Stimulated activated CD8-positive, alpha-beta memory T cell treated with anti-CD3 and anti-CD28 coated beads, Interleukin-4, amount 100 ng/mL, for 48 hours (primary cell): ENCODE data around the gene MUC6.

ENCODE experiments used
- DNase-seq: peaks from one replicate; pipeline ENCODE4 v3.0.0-alpha.2; 2020

Gene MUC6

DNA sequence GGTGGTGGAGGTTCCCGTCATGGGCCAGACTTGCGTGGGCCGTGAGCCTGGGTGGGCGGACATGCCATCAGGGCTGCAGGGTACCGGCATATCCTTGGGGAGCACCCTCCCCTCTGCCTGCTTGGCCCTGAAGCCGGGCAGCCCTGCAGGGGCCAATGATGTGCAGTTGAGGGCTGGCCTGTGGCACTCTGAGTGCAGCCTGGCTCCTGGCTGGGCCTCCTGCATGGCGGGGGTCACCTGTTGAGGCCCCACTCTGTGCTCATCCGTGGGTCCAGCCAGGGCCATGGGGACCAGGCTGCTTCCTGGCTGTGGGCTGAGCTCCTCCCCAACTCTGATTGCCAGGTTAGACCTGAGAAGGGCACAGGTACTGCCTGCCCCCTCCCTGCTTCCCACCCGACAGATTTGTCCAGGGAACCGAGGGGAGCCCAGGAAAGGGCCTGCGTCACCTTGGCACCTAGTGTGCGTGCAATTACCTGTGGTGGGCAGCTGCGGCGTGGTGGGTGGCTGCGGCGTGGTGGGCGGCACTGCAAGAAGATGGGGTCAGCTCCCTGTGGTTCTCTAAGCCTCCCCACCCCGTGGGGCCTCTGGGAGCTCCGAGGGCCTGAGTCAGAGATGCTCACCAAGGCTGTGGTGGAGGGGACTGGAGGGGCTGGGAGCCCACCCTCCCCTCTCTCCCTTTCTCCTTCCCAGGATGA is 16.2 kb downstream of the MUC6 start:
- DNase-seq: no peak

DNA sequence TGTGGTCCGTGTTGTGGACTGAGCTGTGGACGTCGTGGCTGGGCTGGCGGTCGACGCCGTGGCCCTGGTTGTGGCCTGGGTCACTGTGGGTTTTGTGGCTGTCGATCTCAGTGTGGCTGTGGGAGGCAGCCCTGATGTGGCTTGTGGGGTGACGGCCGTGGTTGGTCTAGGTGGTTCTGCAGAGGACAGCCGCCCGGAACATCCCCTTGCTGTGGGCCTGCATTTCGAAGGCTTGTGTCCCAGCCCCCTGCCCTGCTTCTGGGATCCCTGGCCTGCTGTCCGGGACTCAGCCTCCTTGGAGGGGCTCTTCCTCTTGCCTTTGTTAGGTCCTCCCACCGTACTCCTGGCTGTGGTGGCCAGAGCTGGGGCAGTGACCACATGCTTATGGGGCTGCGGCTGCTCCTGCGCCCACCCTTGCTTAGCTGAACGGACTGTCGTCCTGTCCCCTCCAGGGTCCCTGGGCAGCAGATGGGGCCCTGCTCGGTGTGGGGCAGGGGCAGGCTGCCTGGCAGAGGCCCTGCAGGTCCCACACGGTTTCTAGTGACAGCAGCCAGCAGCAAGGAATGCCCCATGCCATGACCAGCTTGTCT is 17.1 kb downstream of the MUC6 start:
- DNase-seq: no peak

DNA sequence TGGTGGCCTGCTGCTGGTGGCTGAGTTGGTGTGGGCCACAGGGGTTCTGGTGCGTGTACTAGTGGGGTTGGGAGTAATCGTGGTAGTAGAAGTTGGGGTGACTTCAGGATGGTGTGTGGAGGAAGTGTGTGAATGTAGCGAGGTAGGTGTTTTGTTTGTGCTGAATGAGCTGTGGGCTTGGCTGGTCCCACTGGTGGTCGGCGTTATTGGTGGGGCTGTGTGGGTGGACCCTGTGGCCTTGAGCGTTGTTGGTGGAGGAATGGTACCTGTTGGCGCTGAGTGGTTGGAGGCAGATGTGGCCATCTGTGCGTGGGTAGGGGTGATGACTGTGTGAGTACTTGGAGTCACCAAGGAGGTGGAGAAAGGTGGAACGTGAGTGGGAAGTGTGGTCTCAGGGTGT is 18.4 kb downstream of the MUC6 start:
- DNase-seq: no peak

DNA sequence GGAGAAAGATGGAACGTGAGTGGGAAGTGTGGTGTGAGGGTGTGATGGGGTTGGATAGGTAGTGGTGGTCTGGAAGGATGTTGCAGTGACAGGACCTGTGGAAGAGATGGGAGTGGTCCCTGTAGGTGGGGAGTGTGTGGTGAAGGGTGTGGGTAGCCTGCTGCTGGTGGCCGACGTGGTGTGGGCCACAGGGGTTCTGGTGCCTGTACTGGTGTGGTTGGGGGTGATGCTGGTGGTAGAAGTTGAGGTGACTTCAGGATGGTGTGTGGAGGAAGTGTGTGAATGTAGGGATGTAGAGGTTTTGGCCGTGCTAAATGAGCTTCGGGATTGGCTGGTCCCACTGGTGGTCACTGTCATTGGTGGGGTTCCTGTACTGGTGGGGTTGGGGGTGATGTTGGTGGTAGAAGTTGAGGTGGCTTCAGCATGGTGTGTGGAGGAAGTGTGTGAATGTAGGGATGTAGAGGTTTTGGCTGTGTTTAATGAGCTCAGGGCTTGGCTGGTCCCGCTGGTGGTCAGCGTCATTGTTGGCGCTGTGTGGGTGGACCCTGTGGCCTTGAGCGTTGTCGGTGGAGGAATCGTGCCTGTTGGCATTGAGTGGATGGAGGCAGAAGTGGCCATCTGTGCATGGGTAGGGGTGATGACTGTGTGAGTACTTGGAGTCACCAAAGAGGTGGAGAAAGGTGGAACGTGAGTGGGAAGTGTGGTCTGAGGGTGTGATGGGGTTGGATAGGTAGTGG is 19.1 kb downstream of the MUC6 start:
- DNase-seq: peak; percentile 32

DNA sequence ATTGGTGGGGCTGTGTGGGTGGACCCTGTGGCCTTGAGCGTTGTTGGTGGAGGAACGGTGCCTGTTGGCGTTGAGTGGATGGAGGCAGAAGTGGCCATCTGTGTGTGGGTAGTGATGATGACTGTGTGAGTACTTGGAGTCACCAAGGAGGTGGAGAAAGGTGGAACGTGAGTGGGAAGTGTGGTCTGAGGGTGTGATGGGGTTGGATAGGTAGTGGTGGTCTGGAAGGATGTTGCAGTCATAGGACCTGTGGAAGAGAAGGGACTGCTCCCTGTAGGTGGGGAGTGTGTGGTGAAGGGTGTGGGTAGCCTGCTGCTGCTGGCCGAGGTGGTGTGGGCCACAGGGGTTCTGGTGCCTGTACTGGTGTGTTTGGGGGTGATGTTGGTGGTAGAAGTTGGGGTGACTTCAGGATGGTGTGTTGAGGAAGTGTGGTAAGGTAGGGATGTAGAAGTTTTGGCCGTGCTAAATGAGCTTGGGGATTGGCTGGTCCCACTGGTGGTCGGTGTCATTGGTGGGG is 19.9 kb downstream of the MUC6 start:
- peak; percentile 39 for DNase-seq

DNA sequence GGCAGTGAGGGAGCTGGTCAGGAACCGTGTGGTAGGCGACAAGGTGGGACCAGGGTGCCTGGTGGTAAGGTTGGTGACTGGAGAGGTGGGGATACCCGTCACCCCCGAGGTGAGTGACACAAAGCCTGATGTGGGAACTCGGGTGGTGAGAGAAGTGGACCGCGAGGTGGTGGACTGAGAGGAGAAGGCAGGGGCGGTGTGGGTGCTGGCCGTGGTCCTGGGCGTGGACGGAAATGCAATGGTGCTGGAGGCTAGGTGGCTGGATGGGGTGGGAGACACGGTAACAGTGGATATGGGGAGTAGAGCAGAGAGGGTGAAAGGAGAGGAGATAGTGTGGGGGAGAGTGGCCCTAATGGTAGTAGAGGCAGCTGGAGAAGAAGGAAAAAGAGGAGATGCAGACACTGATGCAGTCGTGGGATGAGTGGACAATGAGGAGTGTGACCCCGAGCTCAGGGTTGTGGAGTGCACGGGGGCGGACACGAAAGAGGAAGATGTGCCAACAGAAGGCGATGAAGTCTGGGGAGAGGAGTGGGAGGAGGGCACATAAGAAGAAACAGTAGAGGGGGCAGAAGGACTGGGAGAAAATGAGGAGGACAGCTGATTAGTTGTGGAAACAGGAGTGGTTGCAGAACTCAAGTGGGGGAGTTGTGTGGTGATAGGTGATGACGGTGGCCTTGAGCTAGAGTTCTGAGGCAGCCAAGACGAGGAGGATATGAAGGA is 20.5 kb downstream of the MUC6 start:
- no peak for DNase-seq

DNA sequence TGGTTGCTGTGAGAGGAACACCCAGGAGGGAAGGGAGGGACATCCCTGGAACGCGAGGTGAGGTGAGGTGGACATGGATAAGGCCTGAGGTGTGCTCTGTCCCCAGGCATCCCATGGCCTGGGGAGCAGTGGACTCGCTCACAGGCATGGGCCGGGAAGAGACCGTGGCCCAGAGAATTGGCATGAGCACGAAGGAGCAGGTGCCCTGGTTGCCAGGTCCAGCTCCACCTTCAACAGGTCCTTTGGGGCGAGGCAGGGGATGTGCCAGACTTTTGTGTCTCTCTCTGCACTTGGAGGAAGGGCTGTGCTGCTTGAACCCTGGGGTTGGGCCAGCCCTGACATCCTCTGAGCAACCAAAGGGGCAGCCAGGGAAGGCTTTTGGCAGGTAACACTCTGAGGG is 21.5 kb downstream of the MUC6 start:
- no peak for DNase-seq

DNA sequence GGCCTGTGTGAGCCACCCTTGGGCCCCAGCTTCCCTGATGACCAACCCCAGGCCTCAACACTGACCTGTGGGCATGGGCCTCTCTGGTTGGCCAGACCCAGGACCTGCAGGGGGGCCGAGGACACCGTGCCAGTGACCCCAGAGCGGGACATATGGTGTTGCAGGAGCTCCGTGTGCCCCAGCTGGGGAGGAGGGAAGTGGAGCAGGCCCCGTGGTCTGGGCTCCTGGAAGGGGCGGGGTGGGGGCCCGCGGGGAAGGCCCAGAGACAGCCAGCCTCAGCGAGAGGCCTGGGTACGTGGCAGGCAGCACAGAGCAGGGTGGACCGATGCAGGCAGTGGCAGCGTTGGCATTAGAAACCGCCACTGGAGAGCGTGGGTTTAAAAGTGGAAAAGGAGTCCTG is 22.2 kb downstream of the MUC6 start:
- DNase-seq: no peak

DNA sequence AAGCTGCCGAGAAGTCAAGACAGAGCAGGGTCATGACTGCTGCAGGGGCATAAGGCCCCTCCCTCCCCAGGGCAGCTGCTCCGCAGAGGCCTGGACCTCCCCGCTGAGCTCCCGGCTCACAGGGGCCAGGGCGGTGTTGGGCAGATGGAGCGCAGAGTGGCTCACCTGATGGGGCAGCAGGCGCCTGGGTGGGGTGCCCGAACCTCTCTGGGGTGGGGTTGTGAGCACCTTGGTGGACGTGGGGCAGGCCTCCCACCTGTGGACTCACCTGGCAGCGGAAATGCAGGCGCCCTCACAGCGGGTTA is 22.9 kb downstream of the MUC6 start:
- DNase-seq: no peak

DNA sequence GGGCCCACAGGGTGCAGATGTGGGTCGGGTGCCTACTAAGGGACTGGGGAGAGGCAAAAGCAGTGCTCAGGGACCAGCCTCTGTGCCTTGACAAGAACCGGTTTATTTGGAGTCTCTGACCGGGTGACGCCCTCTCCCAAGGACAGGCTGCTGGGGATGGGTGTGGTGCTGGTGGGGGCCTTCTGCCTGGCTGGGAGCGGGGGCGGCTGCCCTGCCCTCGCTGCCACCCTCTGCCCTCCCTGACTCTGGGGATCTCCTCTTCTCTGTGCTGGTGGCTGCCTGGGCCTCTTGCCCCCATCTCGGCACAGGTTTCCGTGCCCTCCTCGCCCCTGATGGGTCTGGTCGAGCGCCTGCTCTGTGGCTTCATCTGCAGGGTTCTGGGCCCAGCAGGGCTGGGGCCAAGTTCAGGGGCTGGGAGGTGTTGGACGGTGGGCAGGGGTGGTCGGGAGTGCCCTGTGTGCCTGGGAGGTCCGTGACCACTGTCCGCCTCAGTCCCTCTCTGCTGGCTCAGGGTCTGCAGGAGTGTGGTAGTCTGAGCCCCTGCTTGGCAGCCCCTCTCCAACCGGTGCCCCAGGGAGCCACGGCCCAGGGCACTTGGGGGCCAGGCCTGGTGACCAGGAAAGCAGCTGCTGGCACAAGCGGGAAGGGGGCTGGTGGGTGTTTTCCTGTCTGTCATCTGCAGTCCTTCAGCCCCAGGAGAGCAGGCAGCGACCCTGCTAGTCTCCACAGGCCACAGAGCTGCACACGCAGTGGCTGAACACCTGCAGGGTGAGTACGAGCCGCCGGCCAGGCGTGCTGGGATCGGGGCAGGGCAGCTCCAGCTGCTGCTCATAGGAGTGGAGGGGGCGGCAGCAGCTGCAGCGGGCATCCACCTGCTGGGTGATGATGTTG is 23.5 kb downstream of the MUC6 start:
- no peak for DNase-seq

DNA sequence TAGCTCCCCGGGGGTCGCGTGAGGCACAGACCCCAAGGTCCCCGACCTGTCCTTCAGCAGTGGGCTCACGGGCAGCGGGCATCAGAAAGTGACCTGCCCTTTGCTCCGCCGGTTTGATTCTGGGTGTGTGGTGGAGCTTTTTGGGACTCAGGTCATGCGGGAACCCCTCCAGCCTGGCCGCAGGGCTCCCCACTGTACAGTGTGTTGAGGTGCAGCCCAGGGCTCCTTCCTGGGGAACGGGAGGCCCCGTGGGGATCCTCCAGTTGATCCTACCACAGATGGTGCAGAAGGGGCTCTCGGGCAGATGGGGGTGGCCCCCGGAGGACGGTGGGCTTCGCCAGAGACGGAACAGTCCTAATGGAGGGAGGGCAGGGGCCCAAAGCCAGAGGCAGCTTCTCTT is 24.2 kb downstream of the MUC6 start:
- no peak for DNase-seq

DNA sequence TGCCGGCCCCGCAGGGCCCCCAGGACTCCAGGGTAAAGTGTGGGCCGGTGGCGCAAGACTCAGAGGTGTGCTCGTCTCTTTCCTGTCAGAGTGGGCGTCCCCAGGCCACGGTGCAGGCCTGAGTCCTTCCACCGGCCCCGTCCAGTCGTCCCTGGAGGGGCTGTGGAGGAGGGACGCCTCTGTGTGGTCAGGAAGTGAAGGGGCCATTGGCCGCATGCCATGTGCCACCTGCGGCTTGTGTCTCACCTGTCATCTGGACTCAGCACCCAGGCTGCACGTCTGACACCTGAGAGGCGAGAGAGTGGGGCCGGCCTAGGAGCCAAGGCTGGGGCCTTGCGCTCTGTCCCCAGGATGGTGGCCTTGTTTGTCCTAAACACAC is 25.2 kb downstream of the MUC6 start:
- DNase-seq: no peak

DNA sequence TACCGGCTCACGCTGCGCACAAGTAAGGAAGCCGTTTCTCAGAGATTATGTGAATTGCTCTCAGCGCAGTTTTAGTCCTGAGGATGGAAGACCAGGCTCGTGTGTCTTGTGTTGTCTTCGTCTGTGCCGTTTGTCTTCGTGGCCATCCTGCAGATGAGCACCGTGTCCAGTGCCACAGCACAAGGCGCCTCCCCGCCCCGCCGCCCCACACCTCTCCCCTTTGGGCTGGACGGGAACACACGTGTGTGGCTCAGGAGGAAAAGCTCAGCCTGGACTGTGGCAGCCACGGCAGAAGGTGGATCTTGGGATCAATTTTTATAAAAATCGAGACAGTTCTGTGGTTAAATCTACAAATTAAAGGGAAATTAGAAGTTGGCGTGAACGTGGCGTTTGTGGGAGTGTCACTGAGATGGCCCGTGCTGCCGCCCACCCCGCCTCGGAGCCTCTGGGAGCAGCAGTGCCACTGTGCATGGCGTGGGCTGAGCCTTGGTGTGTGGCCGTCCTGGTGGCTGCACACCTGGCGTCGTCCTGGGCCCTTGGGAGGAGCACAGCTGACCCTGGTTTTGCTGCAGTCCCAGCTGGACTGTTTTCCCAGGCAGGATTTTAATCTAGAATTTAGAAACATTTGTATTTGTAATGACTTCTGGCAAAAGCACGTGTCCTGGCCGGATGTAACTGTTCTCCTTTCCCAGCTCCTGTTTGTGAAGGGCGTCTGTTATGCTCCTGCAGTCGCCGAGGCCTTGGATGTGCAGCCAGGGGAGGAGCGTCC is 25.8 kb downstream of the MUC6 start:
- no peak for DNase-seq

DNA sequence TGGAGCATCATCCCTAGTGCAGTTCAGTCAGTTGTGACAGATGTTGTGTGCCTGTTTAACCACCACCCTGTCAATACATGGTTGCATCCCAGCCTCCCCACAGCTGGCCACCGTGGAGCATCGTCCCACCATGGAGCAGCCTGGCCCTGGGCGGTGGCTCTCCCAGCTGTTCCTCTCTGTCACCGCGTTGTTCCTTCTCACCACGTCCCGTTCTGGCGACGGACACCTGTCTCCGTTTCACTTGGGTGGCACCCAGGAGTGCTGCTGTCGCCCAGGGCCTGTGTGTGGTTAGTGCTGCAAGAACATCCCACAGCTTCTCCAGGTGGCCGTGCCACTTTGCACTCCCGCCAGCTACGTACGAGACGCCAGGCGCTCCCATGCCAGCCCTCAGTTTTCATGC is 26.5 kb downstream of the MUC6 start:
- no peak for DNase-seq

DNA sequence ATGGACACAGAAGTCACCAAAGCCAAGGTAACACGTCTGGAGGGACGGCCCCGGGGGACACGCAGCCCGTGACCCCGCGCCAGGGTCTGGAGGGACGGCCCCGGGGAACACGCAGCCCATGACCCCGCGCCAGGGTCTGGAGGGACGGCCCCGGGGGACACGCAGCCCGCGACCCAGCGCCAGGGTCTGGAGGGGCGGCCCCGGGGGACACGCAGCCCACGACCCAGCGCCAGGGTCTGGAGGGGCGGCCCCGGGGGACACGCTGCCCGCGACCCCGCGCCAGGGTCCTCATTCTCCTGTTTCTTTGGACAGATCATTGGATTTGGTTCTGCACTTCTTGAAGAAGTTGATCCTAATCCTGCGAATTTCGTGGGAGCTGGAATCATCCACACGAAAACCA is 27.1 kb downstream of the MUC6 start:
- no peak for DNase-seq

DNA sequence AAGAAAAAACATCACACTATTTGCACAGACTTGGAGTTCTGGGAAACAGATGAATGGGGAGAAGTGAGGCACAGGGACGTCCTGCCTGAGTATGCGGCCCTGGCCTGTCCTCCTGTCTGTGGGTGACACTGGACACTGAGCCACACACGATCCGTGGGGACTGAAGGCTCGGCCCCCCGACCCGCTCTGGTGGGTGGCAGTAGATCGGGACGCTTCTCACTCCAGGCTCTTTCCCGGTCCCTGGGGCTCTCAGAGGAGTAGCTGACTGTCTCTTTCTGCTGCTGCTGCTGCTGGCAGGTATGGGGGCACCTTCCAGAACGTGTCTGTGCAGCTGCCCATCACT is 27.7 kb downstream of the MUC6 start:
- no peak for DNase-seq

DNA sequence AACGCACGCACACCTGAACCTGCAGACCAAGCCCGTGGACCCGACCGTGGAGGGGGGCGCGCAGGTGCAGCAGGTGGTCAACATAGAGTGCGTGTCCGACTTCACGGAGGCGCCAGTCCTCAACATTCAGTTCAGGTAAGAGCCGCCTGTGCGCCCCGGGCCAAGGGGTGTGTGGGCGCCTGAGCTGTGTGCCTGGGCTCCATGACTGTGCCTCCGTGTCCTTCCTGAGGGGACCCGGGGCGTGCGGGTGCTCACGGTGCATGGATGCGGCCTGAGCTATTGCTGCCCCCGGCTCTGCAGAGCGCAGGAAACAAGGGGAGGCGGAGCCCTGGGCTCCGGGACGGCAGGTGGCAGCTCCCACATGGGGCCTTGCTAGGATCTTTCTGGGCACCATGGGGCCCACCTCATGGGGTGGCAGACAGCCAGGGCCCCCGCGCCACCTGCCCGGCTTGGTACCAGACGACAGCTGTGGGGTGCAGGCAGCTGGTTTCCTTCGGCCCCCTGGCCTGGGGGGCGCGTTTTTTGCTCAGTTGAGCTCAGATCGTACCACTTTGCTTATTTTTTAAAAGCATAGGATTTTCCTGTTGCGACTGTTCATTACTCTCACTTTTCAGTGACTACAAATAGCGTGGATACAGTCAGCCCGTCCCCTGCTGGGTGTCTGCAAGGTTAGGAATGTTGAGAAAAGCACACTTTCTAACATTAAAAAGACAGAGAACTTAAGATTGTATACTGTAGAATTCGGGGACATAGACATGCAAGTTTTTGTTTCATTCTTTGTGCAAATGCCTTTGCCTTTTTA is 28.3 kb downstream of the MUC6 start:
- DNase-seq: no peak

DNA sequence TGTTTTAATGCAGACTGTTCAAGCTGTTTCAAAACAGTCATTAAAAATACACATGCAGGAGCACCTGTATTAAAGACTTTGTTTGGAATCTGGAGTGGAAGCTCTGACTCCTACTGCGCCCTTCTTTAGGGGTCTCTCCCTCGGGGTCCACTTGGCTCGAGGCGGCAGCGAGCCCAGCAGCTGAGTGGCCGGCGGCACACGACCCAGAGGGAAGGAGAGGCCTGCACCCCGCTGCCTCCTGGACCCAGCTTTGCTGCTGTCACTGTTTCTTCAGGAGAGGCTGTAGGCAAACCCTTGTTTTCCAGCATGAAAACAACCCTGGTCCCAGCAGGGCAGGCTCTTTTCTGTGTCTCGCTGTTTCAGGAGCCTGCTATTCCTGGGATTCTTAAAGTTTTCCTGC is 29.2 kb downstream of the MUC6 start:
- no peak for DNase-seq

DNA sequence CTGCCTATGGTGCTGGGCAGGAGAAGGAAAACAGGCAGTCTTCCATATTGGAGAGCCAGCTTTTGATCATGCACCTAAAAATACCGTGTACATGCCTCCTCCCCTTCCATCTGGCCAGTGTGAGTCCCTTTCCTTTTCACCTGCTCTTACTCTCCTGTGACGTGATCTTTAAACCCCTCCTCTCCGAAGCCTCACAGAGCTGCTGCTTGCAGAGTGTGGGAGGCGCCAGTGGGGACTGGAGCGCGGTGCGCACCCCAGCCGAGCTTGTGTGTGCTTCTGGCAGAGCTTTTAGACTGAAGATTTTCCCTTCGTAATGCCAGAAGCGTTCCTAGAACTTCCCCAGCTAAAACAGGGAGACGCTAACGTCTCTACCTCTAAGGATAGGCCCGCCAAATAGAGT is 29.8 kb downstream of the MUC6 start:
- DNase-seq: no peak

DNA sequence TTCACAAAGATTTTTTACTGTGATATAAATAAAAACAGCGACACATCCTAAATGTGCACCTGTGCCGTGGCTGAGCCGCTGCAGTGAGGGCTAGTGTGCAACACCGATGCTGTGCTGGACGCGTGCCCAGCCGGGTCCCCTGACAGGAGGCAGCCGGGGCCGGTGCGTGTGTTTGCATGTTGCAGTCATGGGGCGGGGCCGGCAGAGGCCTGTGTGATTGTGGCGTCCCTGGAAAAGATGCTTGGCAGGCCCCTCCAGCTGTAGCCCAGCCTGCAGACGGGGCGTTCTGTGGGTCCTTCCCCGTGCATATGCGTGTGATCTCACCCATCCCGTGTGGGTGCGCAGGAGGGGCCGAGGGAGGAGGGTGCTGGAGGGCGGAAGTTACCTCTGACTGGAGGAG is 30.6 kb downstream of the MUC6 start:
- no peak for DNase-seq

DNA sequence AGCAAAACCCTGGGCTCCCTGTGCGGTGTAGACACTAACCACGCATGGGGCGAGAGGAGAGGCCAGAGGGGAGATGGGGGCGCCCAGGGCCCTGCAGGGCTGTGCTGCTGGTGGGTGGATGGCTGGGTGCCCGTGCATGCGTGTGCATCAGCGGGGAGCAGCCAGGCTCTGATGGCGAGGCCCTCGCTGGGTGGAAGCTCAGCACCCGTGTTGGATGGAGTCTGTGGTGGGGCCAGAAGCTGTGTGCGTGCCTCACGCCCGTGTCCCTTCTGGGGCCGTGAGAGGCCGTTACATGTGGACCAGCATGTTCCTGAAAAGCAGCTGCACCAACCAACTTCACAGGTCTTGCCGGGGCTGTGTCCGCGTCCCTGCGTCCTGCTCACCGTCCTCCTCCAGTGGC is 33.4 kb downstream of the MUC6 start:
- DNase-seq: no peak
